K562 (cell line): ENCODE results near the gene CAPRIN2. TPM values are rescaled to one million over a fixed set of nuclear protein-coding genes. Genes with fewer than 3 reads are reported as not detected.

ENCODE experiments used
- ATAC-seq: fragments of 200-7000 bp; cut with Tn5 transposase; 3 replicates; pipeline ENCODE4 v1.9.1; 2020; ENCODE audit warnings: moderate library complexity
- BruUV-seq: library from RNA; stranded (reverse); fragments of 400-500 nt; replicated peaks from 2 replicates; lab custom pipeline; 2021; lab: Mats Ljungman, UMichigan
- CTCF ChIA-PET: fragments of 300-600 bp; formaldehyde crosslinking; extraction: SDS; loops from one replicate; lab custom pipeline; 2021; ENCODE audit warnings: low intra/inter-chr PET ratio; lab: Yijun Ruan, JAX
- POLR2A ChIA-PET: fragments of 300-600, 350-650 bp; sonication (Branson Sonifier 250); formaldehyde crosslinking; extraction: SDS; loops from one replicate; lab custom pipeline; 2021; ENCODE audit warnings: antibody characterized with exemption, inconsistent platforms; lab: Yijun Ruan, JAX
- DNase-seq, 4 experiments: peaks; one replicate each; pipeline versions ENCODE4 v3.0.0 to v3.0.0-alpha.2; 2011 to 2018; ENCODE audit warnings: low spot score in 3 of 4, mixed read lengths in 3 of 4; ENCODE audit errors: extremely low read depth in 1 of 4
- FAIRE-seq: peaks from 2 replicates; lab custom pipeline; 2011; peaks lifted over from hg19 to GRCh38; lab: Jason Lieb, UNC
- H2AFZ ChIP-seq: 2 replicates; pipeline ENCODE4 v1.6.0; 2011; ENCODE audit warnings: low read depth, low read length, control low read depth, inconsistent platforms
- H3K27ac ChIP-seq: fragments of 200-600 bp; 3 replicates; pipeline ENCODE4 v1.8.0; 2011; ENCODE audit warnings: low read depth, mild to moderate bottlenecking, control low read depth, inconsistent platforms, low read length, moderate library complexity, mixed read lengths; ENCODE audit errors: extremely low read depth
- H3K27me3 ChIP-seq, 2 experiments: fragments of 300-600 bp in 1 of 2; 2 replicates in 1 of 2; 3 replicates in 1 of 2; pipeline versions ENCODE4 v1.6.0 to v1.8.0; 2011; ENCODE audit warnings: inconsistent platforms in 2 of 2, low read length in 2 of 2, mild to moderate bottlenecking in 1 of 2, mixed read lengths in 1 of 2, moderate library complexity in 1 of 2; ENCODE audit not compliant: control insufficient read depth in 2 of 2, insufficient read depth in 2 of 2
- H3K36me3 ChIP-seq: fragments of 300-600 bp; 3 replicates; pipeline ENCODE4 v1.8.0; 2011; ENCODE audit warnings: mild to moderate bottlenecking, low read length, inconsistent platforms; ENCODE audit not compliant: control insufficient read depth, insufficient read depth
- H3K4me1 ChIP-seq, 2 experiments: fragments of 200-600 bp in 1 of 2; replicated peaks in 1 of 2; 2 replicates in 1 of 2; 3 replicates in 1 of 2; pipeline versions ENCODE4 v1.5.1 to v1.8.0; 2011; ENCODE audit warnings: inconsistent platforms in 2 of 2, low read length in 2 of 2, mild to moderate bottlenecking in 1 of 2, mixed read lengths in 1 of 2, moderate library complexity in 1 of 2; ENCODE audit not compliant: control insufficient read depth in 2 of 2, insufficient read depth in 2 of 2
- H3K4me2 ChIP-seq: 2 replicates; pipeline ENCODE4 v1.6.1; 2011; ENCODE audit warnings: low read length, control low read depth, inconsistent platforms, mixed read lengths; ENCODE audit not compliant: insufficient read depth
- H3K4me3 ChIP-seq: fragments of 200-600 bp; sonication (generic), shearing (Covaris generic); 2 replicates; pipeline ENCODE4 v1.5.1; 2016; ENCODE audit warnings: control low read depth, inconsistent platforms
- H3K79me2 ChIP-seq: fragments of 200-600 bp; 3 replicates; pipeline ENCODE4 v1.8.0; 2011; ENCODE audit warnings: low read length, inconsistent platforms; ENCODE audit not compliant: control insufficient read depth, insufficient read depth
- H3K9ac ChIP-seq, 2 experiments: 2 replicates each; pipeline versions ENCODE4 v1.6.0 to v1.6.1; 2011; ENCODE audit warnings: low read depth in 2 of 2, low read length in 2 of 2, control low read depth in 1 of 2, inconsistent platforms in 1 of 2, mild to moderate bottlenecking in 1 of 2, mixed read lengths in 1 of 2; ENCODE audit not compliant: insufficient read depth in 1 of 2
- H3K9me1 ChIP-seq: one replicate; pipeline ENCODE4 v1.6.0; 2011; ENCODE audit warnings: inconsistent platforms, mild to moderate bottlenecking, low read length, moderate library complexity; ENCODE audit not compliant: control insufficient read depth, insufficient read depth
- H3K9me3 ChIP-seq: replicated peaks from 2 replicates; pipeline ENCODE4 v1.5.1; 2011; ENCODE audit warnings: low read depth, low read length, inconsistent platforms; ENCODE audit not compliant: control insufficient read depth, insufficient read depth
- H4K20me1 ChIP-seq: replicated peaks from 2 replicates; pipeline ENCODE4 v1.6.1; 2011; ENCODE audit warnings: low read length, inconsistent platforms, mixed read lengths; ENCODE audit not compliant: control insufficient read depth, insufficient read depth
- CBFA2T2 ChIP-seq: fragments of 450-650 bp; conservative IDR thresholded peaks from 2 replicates; pipeline ENCODE4 v1.6.1; 2017; ENCODE audit warnings: mild to moderate bottlenecking
- ELF2 ChIP-seq: fragments of 250-450 bp; sonication (Bioruptor Pico); IDR thresholded peaks from 2 replicates; pipeline ENCODE4 v1.5.0; 2021; ENCODE audit warnings: mild to moderate bottlenecking
- ILK ChIP-seq: fragments of 450-650 bp; IDR thresholded peaks from 2 replicates; pipeline ENCODE4 v1.6.1; 2016; ENCODE audit warnings: missing genetic modification characterization, low read depth, mild to moderate bottlenecking, missing compliant biosample characterization, moderate library complexity, borderline replicate concordance
- LARP7 ChIP-seq: fragments of 450-650 bp; IDR thresholded peaks from 2 replicates; pipeline ENCODE4 v1.6.1; 2016
- MAX ChIP-seq: sonication (generic); formaldehyde crosslinking; IDR thresholded peaks from 2 replicates; pipeline ENCODE4 v1.9.0; 2022; ENCODE audit warnings: mild to moderate bottlenecking, missing genetic modification reagents
- MXD1 ChIP-seq: fragments of 250-450 bp; sonication (Bioruptor Pico); IDR thresholded peaks from 2 replicates; pipeline ENCODE4 v1.8.0; 2021; ENCODE audit warnings: borderline replicate concordance, mild to moderate bottlenecking, moderate library complexity; ENCODE audit not compliant: poor library complexity, severe bottlenecking
- NFYB ChIP-seq: IDR thresholded peaks from 2 replicates; pipeline ENCODE4 v1.6.1; 2011; ENCODE audit warnings: mild to moderate bottlenecking, moderate library complexity; ENCODE audit not compliant: insufficient read length; ENCODE audit errors: extremely low read depth
- RREB1 ChIP-seq: fragments of 250-450 bp; sonication (Bioruptor Pico); IDR thresholded peaks from 2 replicates; pipeline ENCODE4 v1.4.0; 2020
- SMARCA5 ChIP-seq: fragments of 450-650 bp; IDR thresholded peaks from 2 replicates; pipeline ENCODE4 v1.6.1; 2016
- TRIM24 ChIP-seq, 2 experiments: fragments of 450-650 bp; IDR thresholded peaks; 2 replicates each; pipeline ENCODE4 v1.6.1; 2016
- ZMIZ1 ChIP-seq, 2 experiments: fragments of 150-350 bp in 1 of 2; IDR thresholded peaks; 2 replicates each; pipeline ENCODE4 v1.6.1; 2012 to 2016; ENCODE audit warnings: low read depth in 2 of 2, low read length in 2 of 2, mild to moderate bottlenecking in 1 of 2, moderate library complexity in 1 of 2
- ZNF551 ChIP-seq: fragments of 250-450 bp; sonication (Bioruptor Pico); IDR thresholded peaks from 2 replicates; pipeline ENCODE4 v1.5.0; 2021; ENCODE audit warnings: mild to moderate bottlenecking, moderate library complexity
- ZNF586 ChIP-seq: fragments of 450-650 bp; formaldehyde crosslinking; conservative IDR thresholded peaks from 2 replicates; pipeline ENCODE4 v1.4.0; 2020; ENCODE audit warnings: mild to moderate bottlenecking, moderate library complexity
- WGBS: fragments of 100-300 bp; shearing (Covaris generic); methylation state at CpG from one replicate; pipeline ENCODE4 v1.1.6; 2016; ENCODE audit warnings: low coverage, mixed read lengths; ENCODE audit not compliant: insufficient coverage; ENCODE audit errors: missing lambda C conversion rate; 5-methylcytosine and 5-hydroxymethylcytosine counted together
- in situ Hi-C: fragments of 300-500 bp; cut with MboI; formaldehyde crosslinking; loops from 4 replicates; pipeline ENCODE4 v1.15.0; 2018; ENCODE audit warnings: inconsistent platforms, mixed read lengths
- intact Hi-C: fragments of 100-400 bp; cut with micrococcal nuclease; formaldehyde crosslinking; loops from 2 replicates; pipeline ENCODE4 v1.14.2; 2022
- polyA plus RNA-seq, 8 experiments: library from polyadenylated mRNA; depleted of rRNA in 4 of 8; stranded (reverse) in 5 of 8; unstranded in 3 of 8; fragments of >200 nt; fragmentation: Nextera tagmentation in 2 of 8; fragmentation: Illumina TruSeq in 1 of 8; extraction: Ambion mirVana in 2 of 8; extraction: Trizol in 1 of 8; gene quantifications; 2 replicates each; pipeline versions ENCODE4 v1.2.1 to v1.2.3, GENCODE V29; 2011 to 2014; ENCODE audit warnings: inconsistent platforms in 1 of 8, missing spikeins in 1 of 8
- total RNA-seq, 7 experiments: library from RNA; depleted of rRNA in 6 of 7; stranded (reverse); fragments of >200 nt in 6 of 7; fragmentation: Illumina TruSeq in 2 of 7; extraction: Trizol in 2 of 7; gene quantifications; 2 replicates each; pipeline versions ENCODE4 v1.2.1 to v1.2.3, GENCODE V29; 2011 to 2021; ENCODE audit warnings: low replicate concordance in 1 of 7

The CAPRIN2 gene
- total and polyA plus RNA-seq, 9 of the 15 experiments (the other 6 are each of a cell fraction or from before 2014, with no cell fraction given): 2.3 to 14.5 (median 8.9) TPM

GRCh38 chr12:30696103-30696408 lies 58.7 kb downstream of the CAPRIN2 start:
- peak overlapping the region; percentile 86 for H3K27ac ChIP-seq
- H2AFZ ChIP-seq: peak overlapping the region; percentile 100
- H4K20me1 ChIP-seq: 0 out of 2 replicates have a peak, but pooled peaks cover 2% of the 10 kb centered on the region
- H3K4me1 ChIP-seq: peaks cover 11 to 13% of the 10 kb centered on the region in 2 experiments; a peak in 4 of 5 replicates
- intact Hi-C loops (loop anchor here (10.0 kb wide), 1 partner anchor 109 kb away; no protein-coding TSS in a partner anchor), in situ Hi-C loops (no loop called here)
- peak overlapping the region; percentile 97 for H3K4me2 ChIP-seq
- FAIRE-seq: no peak
- peak overlapping the region; percentile 78 for H3K4me3 ChIP-seq
- peaks cover 46% of the 10 kb centered on the region for H3K79me2 ChIP-seq
- ChIA-PET CTCF (no interaction called here), POLR2A (interaction anchor here (0.7 to 2.4 kb wide), 11 partner anchors 11 to 366 kb away, joined by 3 to 9 read pairs (median 3); partner anchors contain the start of gene CAPRIN2)
- TSS peak; percentile 94 for BruUV-seq
- H3K27me3 ChIP-seq: no peaks in the 10 kb centered on the region
- H3K9me3 ChIP-seq: no peaks in the 10 kb centered on the region
- no peak for DNase-seq
- WGBS: 3% methylated on average over 6 of the region's 6 CpGs
- ATAC-seq: peak; percentile 43; the same call in 1 of the 3 replicates
- H3K9me1 ChIP-seq: no peaks in the 10 kb centered on the region
- no peaks in the 10 kb centered on the region for H3K36me3 ChIP-seq
- peak overlapping the region; percentile 84 to 100 for H3K9ac ChIP-seq
- TF ChIP-seq CBFA2T2 (no peak), SMARCA5 (no peak), MXD1 (CRISPR knock-in tag) (no peak), MAX (CRISPR knock-in tag) (0 out of 2 replicates have a peak, but pooled peaks have one; percentile 4), ZMIZ1 (IDR thresholded peaks at IDR 0.05; ENCODE audit: low read depth in 2 of 2, low read length in 2 of 2) (no peak), ZNF586 (CRISPR knock-in tag) (no peak), ELF2 (CRISPR knock-in tag) (no peak), ILK (no peak), NFYB (no peak), ZNF551 (CRISPR knock-in tag) (no peak), TRIM24 (IDR thresholded peaks at IDR 0.05) (no peak), RREB1 (no peak), LARP7 (no peak)
